GM23248 (cell line): ENCODE measurements around the gene JUN.

Experiments
- EZH2 ChIP-seq: fragments of 200-600 bp; sonication (generic); IDR thresholded peaks from 2 replicates; pipeline ENCODE4 v1.6.1; 2018; ENCODE audit warnings: antibody characterized with exemption, mild to moderate bottlenecking; ENCODE audit not compliant: insufficient read depth, poor library complexity, severe bottlenecking
- EZH2phosphoT487 ChIP-seq: fragments of 200-600 bp; sonication (generic); IDR thresholded peaks from 2 replicates; pipeline ENCODE4 v1.6.1; 2018; ENCODE audit warnings: antibody characterized with exemption, moderate library complexity, mild to moderate bottlenecking, low read depth; ENCODE audit not compliant: insufficient read depth

- TF ChIP-seq EZH2 (no peak), EZH2phosphoT487 (no peak)
These were observed 38.2 kb downstream of the JUN start for GRCh38 chr1:58745666-58746065.
